ENCODE measurements around the gene FAM228A. TPM values are rescaled to one million over a fixed set of nuclear protein-coding genes. Genes with fewer than 3 reads are reported as not detected.

Gene FAM228A
- total RNA-seq, 1 donor from 2014 or later: 0.15 TPM

DNA sequence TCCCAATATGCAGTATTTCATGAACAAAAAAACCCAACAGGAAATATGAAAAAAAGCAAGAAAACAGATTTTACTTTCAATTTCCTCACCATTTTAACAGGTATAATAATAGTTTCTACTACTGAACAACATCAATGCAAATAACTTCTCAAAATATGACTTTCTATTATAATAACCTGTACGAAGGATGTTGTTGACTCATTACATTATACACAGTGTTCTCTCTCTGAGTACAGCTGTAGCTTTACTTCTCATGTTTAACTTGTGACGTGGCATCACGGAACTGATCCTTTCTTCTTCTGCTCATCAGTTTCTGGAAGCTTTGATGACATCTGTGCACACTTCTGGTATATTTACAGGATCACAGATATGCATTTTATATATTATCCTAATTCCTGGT is 40.0 kb downstream of the FAM228A start:
- intact Hi-C loops (cut with micrococcal nuclease): no loop called here
- ATAC-seq: no peak
- no peak for DNase-seq

DNA sequence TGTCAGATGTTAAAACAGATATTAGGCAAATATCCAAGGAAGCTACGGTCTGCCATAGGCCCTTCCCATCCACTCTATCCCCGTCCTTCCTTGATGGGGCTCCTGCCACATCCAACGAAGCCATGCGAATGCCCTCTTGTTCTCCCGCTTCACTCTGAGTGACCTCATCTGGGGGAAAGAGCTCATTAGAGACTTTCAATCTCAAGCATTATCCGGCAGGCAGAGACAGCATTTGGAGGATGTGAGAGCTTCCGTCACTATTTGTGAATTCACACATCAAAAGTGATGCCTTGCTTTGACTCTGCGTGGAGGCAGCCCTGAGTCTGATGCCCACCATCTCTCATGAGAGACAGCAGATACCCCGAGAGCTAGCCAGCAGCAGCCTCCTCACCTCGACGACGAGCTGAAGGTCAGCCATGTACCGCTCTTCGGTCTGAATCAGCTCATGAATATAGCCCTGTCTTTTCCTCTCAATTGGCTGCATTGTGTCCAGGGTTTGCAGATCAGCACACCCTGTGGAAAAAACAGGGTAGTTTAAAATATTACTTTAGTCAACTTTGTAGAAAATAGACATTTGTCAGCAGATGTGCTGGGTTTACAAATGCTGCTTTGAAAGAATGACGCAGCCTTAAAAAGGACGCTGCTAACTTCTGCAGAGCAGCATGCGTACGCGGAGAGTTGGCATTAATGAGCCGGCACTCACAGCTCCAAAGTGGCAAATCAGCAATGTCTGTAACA is 45.9 kb downstream of the FAM228A start:
- DNase-seq (no peak), ATAC-seq (no peak)
- intact Hi-C loops (cut with micrococcal nuclease): loop anchor here (10.0 kb wide), 1 partner anchor 164 kb away; no protein-coding TSS in a partner anchor

DNA sequence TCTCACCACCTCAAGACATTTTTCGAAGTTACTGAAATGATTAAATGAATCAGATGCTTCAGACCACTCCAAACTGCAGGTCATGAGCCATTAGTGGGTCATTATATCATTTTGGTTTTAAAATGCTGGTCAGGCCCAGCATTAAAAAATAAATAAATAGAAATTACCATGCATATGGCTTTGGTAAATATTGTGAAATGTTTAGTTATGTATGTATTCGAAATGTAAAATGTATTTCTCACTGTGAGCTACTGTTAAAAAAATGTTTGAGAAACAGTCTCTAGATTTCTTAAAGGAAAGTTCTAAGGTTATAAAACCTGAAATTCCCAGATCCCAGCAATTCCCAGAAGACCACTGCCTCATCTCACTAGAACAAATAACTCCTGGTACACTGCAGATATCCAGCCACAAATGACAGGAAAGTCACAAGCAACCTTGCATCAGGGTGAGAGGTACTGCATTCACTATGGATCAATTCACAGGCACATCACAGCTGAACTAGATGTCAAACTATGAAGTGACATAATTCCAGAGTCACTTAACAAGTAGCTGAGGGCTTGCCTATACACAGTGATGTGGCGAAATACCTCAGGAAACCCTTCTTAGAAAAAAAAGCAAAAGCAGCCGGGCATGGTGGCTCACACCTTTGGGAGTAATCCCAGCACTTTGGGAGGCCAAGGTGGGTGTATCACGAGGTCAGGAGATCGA is 46.6 kb downstream of the FAM228A start:
- DNase-seq: no peak
- intact Hi-C loops (cut with micrococcal nuclease): loop anchor here (10.0 kb wide), 1 partner anchor 163 kb away; no protein-coding TSS in a partner anchor
- no peak for ATAC-seq

DNA sequence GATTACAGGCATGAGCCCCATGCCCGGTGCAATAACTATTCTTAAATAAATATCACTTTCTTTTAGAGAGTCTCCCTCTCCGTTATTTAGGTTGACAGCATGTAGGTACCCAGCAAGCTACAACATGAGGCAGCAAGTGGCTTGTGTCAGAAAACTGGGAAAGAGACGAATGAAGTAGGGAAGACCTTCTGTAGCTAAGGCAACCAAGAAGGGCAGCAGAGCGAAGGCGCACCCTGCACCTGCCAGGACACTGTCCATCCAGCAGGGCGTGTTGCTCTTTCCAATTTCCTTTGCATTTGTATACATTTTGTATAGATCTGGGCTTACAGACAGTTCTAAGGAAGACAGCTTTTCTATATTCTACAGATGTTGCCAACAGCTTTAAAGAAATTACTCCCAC is 48.1 kb downstream of the FAM228A start:
- ATAC-seq (no peak), DNase-seq (no peak)
- intact Hi-C loops (cut with micrococcal nuclease): loop anchor here (10.0 kb wide), 1 partner anchor 162 kb away; no protein-coding TSS in a partner anchor

GRCh38 chr2:24225499-24226242 is 50.8 kb downstream of the FAM228A start:
- ATAC-seq: no peak
- DNase-seq: no peak

DNA sequence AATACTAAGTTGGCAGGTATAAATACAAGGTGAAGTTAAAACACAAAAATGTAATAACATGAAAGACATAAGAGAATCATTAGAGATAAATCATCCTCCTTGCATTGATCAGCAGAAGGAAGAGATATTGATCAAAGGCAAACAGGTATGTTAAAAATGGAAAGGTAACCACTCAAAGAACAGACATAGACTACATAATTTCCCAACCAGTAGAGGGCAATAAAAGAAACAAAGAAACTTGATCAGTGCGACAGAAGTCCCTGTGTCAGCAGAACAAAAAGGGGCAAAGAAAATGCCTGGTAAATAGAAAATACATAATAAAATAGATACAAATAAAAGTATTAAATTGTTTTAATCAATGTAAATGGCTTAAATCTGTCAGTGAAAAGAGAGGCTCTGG is 53.6 kb downstream of the FAM228A start:
- intact Hi-C loops (cut with micrococcal nuclease): loop anchor here (10.0 kb wide), 1 partner anchor 156 kb away; no protein-coding TSS in a partner anchor
- ATAC-seq: no peak

More at GRCh38 chr2:24225499-24226242, 50.8 kb downstream of the FAM228A start:
- intact Hi-C loops (cut with micrococcal nuclease): loop anchor here (10.0 kb wide), 1 partner anchor 159 kb away; no protein-coding TSS in a partner anchor

GRCh38 chr2:24231461-24231881 is 56.6 kb downstream of the FAM228A start:
- intact Hi-C loops (cut with micrococcal nuclease): no loop called here
- no peak for ATAC-seq
- DNase-seq: no peak

More for the DNA sequence above, 53.6 kb downstream of the FAM228A start:
- no peak for DNase-seq

- ATAC-seq (no peak), DNase-seq (no peak)
- intact Hi-C loops (cut with micrococcal nuclease): no loop called here
Observed at GRCh38 chr2:24233321-24233720, 58.5 kb downstream of the FAM228A start.

- DNase-seq (no peak), ATAC-seq (no peak)
- intact Hi-C loops (cut with micrococcal nuclease): no loop called here
Observed at GRCh38 chr2:24237313-24237712, 62.5 kb downstream of the FAM228A start.

DNA sequence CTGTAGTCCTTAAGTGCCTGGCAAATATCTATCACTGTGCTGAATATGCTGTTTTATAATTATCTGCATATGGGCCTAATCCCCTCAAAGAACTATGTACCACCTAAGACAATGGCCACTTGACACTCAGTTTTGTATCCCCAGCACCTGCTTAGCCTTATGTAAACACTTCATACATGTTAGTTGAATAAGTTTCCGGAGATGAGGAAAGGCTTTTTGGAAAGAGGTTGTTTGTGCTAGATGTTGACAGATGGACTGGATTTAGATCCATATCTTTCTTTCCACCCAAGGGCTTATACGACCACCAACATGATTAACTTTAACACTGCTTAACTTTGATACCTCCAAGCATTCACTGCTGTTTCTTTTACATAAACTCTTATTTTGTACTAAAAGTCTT is 63.3 kb downstream of the FAM228A start:
- no peak for DNase-seq
- no peak for ATAC-seq
- intact Hi-C loops (cut with micrococcal nuclease): no loop called here

GRCh38 chr2:24239553-24239952 is 64.7 kb downstream of the FAM228A start:
- ATAC-seq: no peak
- intact Hi-C loops (cut with micrococcal nuclease): no loop called here

More at GRCh38 chr2:24239553-24239952, 64.7 kb downstream of the FAM228A start:
- DNase-seq: no peak

Other genes starting within 250 kb of the FAM228A start
- gene ATAD2B, start 247.9 kb upstream of the FAM228A start, total RNA-seq: 6.9 TPM
- 20.5 TPM for gene UBXN2A, start 234.6 kb upstream of the FAM228A start, total RNA-seq
- gene MFSD2B, start 165.0 kb upstream of the FAM228A start, total RNA-seq: not detected
- 8.0 TPM for gene WDCP, start 127.7 kb upstream of the FAM228A start, total RNA-seq
- 3.2 TPM for gene FKBP1B, start 125.3 kb upstream of the FAM228A start, total RNA-seq
- 58.2 TPM for gene SF3B6, start 98.7 kb upstream of the FAM228A start, total RNA-seq
- 13.3 TPM for gene TP53I3, start 90.2 kb upstream of the FAM228A start, total RNA-seq
- 0.62 TPM for gene PFN4, start 51.7 kb upstream of the FAM228A start, total RNA-seq
- gene FAM228B, start 51.6 kb upstream of the FAM228A start, total RNA-seq: 27.3 TPM
- gene ITSN2, start 185.5 kb downstream of the FAM228A start, total RNA-seq: 52.7 TPM

Data from left ventricle myocardium superior (tissue), 1 donor.